ENCODE results near the gene SPAG9.

Gene SPAG9

GRCh38 chr17:51016099-51016498, 104.6 kb downstream of the SPAG9 start:
- no peak for TF ChIP-seq CTCF (IDR thresholded peaks at IDR 0.05; ENCODE audit: insufficient read depth, missing control alignments)
- DNase-seq (ENCODE audit: insufficient read length, low spot score) (no peak), FAIRE-seq (no peak)

GRCh38 chr17:51015145-51015558, 105.5 kb downstream of the SPAG9 start:
- DNase-seq (ENCODE audit: insufficient read length, low spot score), result no peak
- no peak for TF ChIP-seq CTCF (IDR thresholded peaks at IDR 0.05; ENCODE audit: insufficient read depth, missing control alignments)
- FAIRE-seq, result no peak

- FAIRE-seq (no peak), DNase-seq (ENCODE audit: insufficient read length, low spot score) (no peak)
- no peak for TF ChIP-seq CTCF (IDR thresholded peaks at IDR 0.05; ENCODE audit: insufficient read depth, missing control alignments)
Measured at GRCh38 chr17:51014129-51014528, 106.5 kb downstream of the SPAG9 start.

- FAIRE-seq, result no peak
- no peak for DNase-seq (ENCODE audit: insufficient read length, low spot score)
Measured at GRCh38 chr17:51013322-51013721, 107.3 kb downstream of the SPAG9 start.

GRCh38 chr17:51012538-51012937, 108.1 kb downstream of the SPAG9 start:
- peak; percentile 0 for TF ChIP-seq CTCF (IDR thresholded peaks at IDR 0.05; ENCODE audit: insufficient read depth, missing control alignments)
- FAIRE-seq, result no peak

More at GRCh38 chr17:51013322-51013721, 107.3 kb downstream of the SPAG9 start:
- TF ChIP-seq CTCF (IDR thresholded peaks at IDR 0.05; ENCODE audit: insufficient read depth, missing control alignments), result no peak

GRCh38 chr17:51010173-51010675, 110.4 kb downstream of the SPAG9 start:
- TF ChIP-seq CTCF (IDR thresholded peaks at IDR 0.05; ENCODE audit: insufficient read depth, missing control alignments), result no peak
- DNase-seq (ENCODE audit: insufficient read length, low spot score) (no peak), FAIRE-seq (no peak)

More at GRCh38 chr17:51012538-51012937, 108.1 kb downstream of the SPAG9 start:
- DNase-seq (ENCODE audit: insufficient read length, low spot score), result no peak

- FAIRE-seq (no peak), DNase-seq (ENCODE audit: insufficient read length, low spot score) (no peak)
- no peak for TF ChIP-seq CTCF (IDR thresholded peaks at IDR 0.05; ENCODE audit: insufficient read depth, missing control alignments)
Measured at GRCh38 chr17:51006601-51007000, 114.1 kb downstream of the SPAG9 start.

Measured in D721Med (cell line).